GM12874 (cell line): Measurements from ENCODE around the gene PCSK5.

Experiments
- TF ChIP-seq, protein P1 (sequence below): IDR thresholded peaks from 2 replicates; pipeline ENCODE4 v1.5.1; 2011; ENCODE audit warnings: low read depth, mild to moderate bottlenecking, control low read depth, low read length, moderate library complexity; ENCODE audit not compliant: insufficient read depth

Gene PCSK5

DNA sequence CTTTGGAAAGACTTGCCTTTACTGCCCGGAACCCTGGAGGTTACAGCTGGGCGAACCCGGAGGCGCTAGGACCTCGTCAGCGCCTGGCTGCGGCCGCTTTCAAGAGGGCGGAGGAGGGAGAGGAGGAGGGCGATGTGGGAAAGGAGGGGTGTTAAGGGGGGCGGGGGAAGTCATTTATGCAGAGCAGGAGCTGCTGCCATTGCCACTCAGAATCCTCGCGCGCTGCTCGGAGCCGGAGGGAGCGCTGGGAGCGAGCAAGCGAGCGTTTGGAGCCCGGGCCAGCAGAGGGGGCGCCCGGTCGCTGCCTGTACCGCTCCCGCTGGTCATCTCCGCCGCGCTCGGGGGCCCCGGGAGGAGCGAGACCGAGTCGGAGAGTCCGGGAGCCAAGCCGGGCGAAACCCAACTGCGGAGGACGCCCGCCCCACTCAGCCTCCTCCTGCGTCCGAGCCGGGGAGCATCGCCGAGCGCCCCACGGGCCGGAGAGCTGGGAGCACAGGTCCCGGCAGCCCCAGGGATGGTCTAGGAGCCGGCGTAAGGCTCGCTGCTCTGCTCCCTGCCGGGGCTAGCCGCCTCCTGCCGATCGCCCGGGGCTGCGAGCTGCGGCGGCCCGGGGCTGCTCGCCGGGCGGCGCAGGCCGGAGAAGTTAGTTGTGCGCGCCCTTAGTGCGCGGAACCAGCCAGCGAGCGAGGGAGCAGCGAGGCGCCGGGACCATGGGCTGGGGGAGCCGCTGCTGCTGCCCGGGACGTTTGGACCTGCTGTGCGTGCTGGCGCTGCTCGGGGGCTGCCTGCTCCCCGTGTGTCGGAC, at the start of gene PCSK5:
Gene PCSK5 (plus strand): TSS at position 202 of the 805 bp plus-strand sequence. CDS start 509 bp downstream, at position 711.
- TF ChIP-seq, protein P1, sequence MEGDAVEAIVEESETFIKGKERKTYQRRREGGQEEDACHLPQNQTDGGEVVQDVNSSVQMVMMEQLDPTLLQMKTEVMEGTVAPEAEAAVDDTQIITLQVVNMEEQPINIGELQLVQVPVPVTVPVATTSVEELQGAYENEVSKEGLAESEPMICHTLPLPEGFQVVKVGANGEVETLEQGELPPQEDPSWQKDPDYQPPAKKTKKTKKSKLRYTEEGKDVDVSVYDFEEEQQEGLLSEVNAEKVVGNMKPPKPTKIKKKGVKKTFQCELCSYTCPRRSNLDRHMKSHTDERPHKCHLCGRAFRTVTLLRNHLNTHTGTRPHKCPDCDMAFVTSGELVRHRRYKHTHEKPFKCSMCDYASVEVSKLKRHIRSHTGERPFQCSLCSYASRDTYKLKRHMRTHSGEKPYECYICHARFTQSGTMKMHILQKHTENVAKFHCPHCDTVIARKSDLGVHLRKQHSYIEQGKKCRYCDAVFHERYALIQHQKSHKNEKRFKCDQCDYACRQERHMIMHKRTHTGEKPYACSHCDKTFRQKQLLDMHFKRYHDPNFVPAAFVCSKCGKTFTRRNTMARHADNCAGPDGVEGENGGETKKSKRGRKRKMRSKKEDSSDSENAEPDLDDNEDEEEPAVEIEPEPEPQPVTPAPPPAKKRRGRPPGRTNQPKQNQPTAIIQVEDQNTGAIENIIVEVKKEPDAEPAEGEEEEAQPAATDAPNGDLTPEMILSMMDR = no peak

DNA sequence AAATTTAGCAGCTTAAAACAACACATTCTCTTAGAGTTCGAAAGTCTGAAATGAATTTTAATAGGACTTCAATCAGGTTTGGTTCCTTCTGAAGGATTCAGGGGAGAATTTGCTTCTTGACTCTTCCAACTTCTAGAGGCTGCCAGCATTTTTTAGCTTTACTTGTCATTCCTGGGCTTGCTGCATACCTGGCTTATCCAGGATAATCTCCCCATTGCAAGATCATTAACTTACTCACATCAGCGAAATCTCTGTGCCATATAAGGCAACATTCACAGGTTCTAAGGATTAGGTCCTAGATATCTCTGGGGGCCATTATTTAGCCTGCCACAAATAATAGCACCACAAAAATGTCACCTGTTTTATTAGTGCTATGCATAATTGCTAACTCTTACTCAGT, 46.2 kb upstream of the PCSK5 start:
- TF ChIP-seq, protein P1 = no peak

DNA sequence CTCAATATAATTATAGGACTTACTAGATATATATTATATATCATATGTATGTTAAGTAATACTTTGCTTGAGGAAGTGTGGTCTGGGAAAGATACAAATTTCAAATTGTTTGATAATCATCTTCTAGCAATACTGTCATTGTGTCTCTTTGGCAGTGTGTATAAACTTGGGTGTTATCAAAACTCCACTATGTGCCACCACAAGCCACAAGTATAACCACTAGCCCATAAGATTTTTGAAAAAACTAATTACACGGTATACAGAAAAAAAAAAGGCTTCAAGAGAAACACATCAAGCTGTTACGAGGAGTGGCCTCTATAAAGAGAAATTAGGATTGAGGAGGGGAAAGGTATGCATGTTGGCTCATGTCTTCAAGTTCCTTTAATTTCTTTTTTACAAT, 44.7 kb upstream of the PCSK5 start:
- TF ChIP-seq, protein P1 = no peak

DNA sequence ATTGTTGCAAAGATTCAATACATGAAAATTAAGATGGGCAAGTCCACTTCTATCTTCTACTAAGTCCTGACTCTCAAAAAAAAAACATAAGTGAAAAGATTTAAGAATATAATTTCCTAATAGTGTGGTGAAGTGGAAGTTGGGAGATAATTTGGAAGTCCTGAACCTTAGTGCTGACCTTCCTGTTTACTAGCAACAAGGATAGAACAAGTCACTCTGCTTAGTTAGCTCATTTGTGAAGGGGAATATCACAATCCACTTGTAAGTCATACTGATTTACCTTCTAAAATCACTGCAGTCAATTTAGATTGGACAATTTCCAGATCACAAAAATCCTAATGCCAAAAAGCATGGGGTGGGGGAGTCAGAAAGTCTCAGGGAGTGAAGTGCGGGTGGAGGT, 43.4 kb upstream of the PCSK5 start:
- TF ChIP-seq, protein P1 = no peak

DNA sequence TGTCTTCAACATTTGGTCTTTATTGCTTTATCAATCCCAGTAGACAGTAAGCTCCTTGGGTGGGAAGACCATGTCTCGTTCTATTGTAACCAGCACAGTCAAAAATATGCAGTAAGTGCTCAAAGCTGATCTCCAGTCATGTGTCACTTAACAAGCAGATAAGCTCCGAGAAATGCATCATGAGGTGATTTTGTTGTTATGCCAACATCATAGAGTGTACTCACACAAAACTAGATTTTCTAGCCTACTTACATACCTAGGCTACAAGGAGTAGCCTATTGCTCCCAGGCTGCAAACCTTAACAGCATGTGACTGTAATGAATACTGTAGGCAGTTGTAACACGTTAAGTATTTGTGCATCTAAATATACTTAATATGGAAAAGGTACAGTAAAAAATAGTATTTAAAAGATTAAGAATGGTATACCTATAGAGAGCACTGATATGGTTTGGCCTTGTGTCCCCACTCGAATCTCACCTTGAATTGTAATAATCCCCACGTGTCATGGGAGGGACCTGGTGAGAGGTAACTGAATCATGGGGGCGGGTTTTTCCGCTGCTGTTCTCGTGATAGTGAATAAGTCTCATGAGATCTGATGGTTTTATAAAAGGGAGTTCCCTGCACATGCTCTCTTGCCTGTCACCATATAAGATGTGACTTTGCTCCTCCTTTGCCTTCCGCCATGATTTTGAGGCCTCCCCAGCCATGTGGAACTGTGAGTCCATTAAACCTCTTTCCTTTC, 39.8 kb upstream of the PCSK5 start:
- TF ChIP-seq, protein P1 = no peak

DNA sequence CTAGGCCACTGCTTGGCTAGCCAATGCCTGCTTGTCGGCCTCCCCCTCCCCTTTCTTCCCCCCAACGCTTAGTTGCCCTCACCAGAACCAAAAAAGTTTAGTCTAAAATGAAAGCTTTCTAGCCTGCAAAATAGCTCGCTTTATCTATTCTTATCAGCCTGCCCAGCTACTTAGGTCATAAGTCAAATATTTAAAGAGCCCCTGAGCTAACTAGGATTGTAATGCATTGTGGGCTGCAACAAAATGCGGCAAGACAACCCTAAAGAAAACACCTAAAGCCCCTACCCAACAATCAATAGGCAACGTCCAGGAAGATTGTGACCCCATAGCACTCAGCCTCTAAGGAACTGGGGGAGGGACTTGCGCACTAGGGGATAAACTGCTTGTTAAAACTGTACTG, 38.6 kb upstream of the PCSK5 start:
- TF ChIP-seq, protein P1 = no peak

DNA sequence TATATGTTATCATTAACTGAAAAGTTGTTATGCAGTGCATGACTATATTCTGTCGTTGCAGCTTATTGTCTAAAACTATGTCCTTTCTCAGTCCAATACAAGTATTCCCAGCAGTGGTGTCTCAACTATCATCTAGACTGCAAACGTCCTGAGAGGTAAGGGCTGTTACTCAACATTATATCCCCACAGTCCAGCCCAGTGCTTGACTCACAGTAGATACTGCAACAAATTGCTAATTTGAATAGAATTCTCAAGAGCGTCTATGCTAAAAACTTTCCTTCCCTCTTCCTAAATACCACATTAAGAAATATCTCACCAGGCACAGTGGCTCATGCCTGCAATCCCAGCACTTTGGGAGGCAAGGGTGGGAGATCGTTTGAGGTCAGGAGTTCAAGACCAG, 37.7 kb upstream of the PCSK5 start:
- TF ChIP-seq, protein P1 = no peak
